Lung (tissue), 12 donors: ENCODE measurements around the gene AGPAT3. TPM values are rescaled to one million over a fixed set of nuclear protein-coding genes. Genes with fewer than 3 reads are reported as not detected.

ENCODE experiments used
- ATAC-seq: fragments of 200-7000 bp; cut with Tn5 transposase; one replicate; pipeline ENCODE4 v1.9.1; 2020; ENCODE audit warnings: moderate number of reproducible peaks; ENCODE audit not compliant: insufficient read depth, low FRiP score
- DNase-seq, 3 donors: peaks; one replicate each; pipeline ENCODE4 v3.0.0-alpha.2; 2013 to 2017
- H3K27ac ChIP-seq, 2 donors: one replicate each; pipeline ENCODE4 v1.5.1; 2013; ENCODE audit warnings: mild to moderate bottlenecking in 2 of 2, moderate library complexity in 2 of 2, control low read depth in 1 of 2, inconsistent platforms in 1 of 2, low read depth in 1 of 2, low read length in 1 of 2
- H3K27me3 ChIP-seq, 3 donors: one replicate each; pipeline ENCODE4 v1.5.1; 2013; ENCODE audit warnings: low read length in 2 of 3; ENCODE audit not compliant: control insufficient read depth in 3 of 3, insufficient read depth in 3 of 3
- H3K36me3 ChIP-seq, 4 donors: one replicate each; pipeline ENCODE4 v1.5.1; 2013; ENCODE audit warnings: low read length in 4 of 4, mild to moderate bottlenecking in 1 of 4, moderate library complexity in 1 of 4; ENCODE audit not compliant: control insufficient read depth in 4 of 4, insufficient read depth in 4 of 4
- H3K4me1 ChIP-seq, 5 donors: one replicate each; pipeline ENCODE4 v1.5.1; 2013; ENCODE audit warnings: low read length in 5 of 5, mild to moderate bottlenecking in 2 of 5, moderate library complexity in 1 of 5; ENCODE audit not compliant: control insufficient read depth in 5 of 5, insufficient read depth in 5 of 5
- H3K4me3 ChIP-seq: one replicate; pipeline ENCODE4 v1.5.1; 2013; ENCODE audit warnings: mild to moderate bottlenecking, control low read depth, moderate library complexity
- H3K9ac ChIP-seq, 2 donors: one replicate each; pipeline ENCODE4 v1.5.1; 2013; ENCODE audit warnings: low read length in 2 of 2, control low read depth in 1 of 2; ENCODE audit not compliant: insufficient read depth in 1 of 2
- H3K9me3 ChIP-seq, 4 donors: one replicate each; pipeline ENCODE4 v1.5.1; 2013; ENCODE audit warnings: low read length in 3 of 4, mild to moderate bottlenecking in 1 of 4, moderate library complexity in 1 of 4; ENCODE audit not compliant: control insufficient read depth in 4 of 4, insufficient read depth in 3 of 4
- CTCF ChIP-seq: IDR thresholded peaks from 2 replicates; pipeline ENCODE4 v1.5.1; 2012; ENCODE audit warnings: mild to moderate bottlenecking; ENCODE audit errors: control extremely low read depth, extremely low read depth
- WGBS, 2 donors: extraction: QIAGEN DNeasy Blood & Tissue Kit; methylation state at CpG; one replicate each; pipeline ENCODE4 v1.1.7; 2013; 5-methylcytosine and 5-hydroxymethylcytosine counted together
- polyA plus RNA-seq, 2 donors: library from polyadenylated mRNA; stranded (reverse); fragments of 200-250 nt; gene quantifications; one replicate each; pipeline ENCODE4 v1.2.1, GENCODE V29; 2013
- total RNA-seq, 2 donors: library from RNA; depleted of rRNA in 1 of 2; stranded (reverse); fragments of >200 nt in 1 of 2; gene quantifications; one replicate each; pipeline ENCODE4 v1.2.1, GENCODE V29; 2014 to 2021
- donor health status: control.
- donor health status: control.
- donor health status: Bipolar disorder and iron deficiency.
- donor health status: healthy.
- donor health status: DM: yes; HTN: yes; CAD: no.

The AGPAT3 gene
- total and polyA plus RNA-seq, 4 donors: 29.4 to 120 (median 43.9) TPM

DNA sequence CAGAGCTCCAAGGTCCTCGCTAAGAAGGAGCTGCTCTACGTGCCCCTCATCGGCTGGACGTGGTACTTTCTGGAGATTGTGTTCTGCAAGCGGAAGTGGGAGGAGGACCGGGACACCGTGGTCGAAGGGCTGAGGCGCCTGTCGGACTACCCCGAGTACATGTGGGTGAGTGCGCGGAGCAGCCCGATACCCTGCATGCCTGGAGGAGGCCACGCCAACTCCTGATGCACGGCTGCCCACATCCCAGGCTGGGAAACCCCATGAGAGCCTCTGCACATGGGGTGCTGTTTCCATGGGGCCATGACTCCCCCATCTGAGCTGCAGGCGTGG is 104.1 kb downstream of the AGPAT3 start:
- peaks cover 0 to 2% (median 0%) of the 10 kb centered on the region in 4 donors for H3K9me3 ChIP-seq
- H3K4me3 ChIP-seq: no peak overlapping the region
- H3K27me3 ChIP-seq: no peaks in the 10 kb centered on the region
- no peak for TF ChIP-seq CTCF
- H3K36me3 ChIP-seq: peaks cover 11 to 59% (median 17%) of the 10 kb centered on the region in 4 donors
- DNase-seq (no peak), ATAC-seq (no peak)
- no peak overlapping the region for H3K9ac ChIP-seq
- WGBS, 2 donors: 91 to 92% methylated on average over 17 of the region's 17 CpGs
- H3K4me1 ChIP-seq: peaks cover 0 to 14% (median 10%) of the 10 kb centered on the region in 5 donors
- no peak overlapping the region for H3K27ac ChIP-seq

GRCh38 chr21:43970551-43970950 is 105.5 kb downstream of the AGPAT3 start:
- DNase-seq: peak in 2 of 3 donors; percentile 40 to 44
- H3K27ac ChIP-seq: no peak overlapping the region
- WGBS, 2 donors: 92 to 93% methylated on average over 18 of the region's 18 CpGs
- peaks cover 14 to 56% (median 17%) of the 10 kb centered on the region in 4 donors for H3K36me3 ChIP-seq
- TF ChIP-seq CTCF: no peak
- no peak overlapping the region for H3K4me3 ChIP-seq
- no peak for ATAC-seq
- H3K27me3 ChIP-seq: no peaks in the 10 kb centered on the region
- H3K4me1 ChIP-seq: peaks cover 0 to 17% (median 10%) of the 10 kb centered on the region in 5 donors
- H3K9ac ChIP-seq: no peak overlapping the region
- peaks cover 0 to 2% (median 0%) of the 10 kb centered on the region in 4 donors for H3K9me3 ChIP-seq

DNA sequence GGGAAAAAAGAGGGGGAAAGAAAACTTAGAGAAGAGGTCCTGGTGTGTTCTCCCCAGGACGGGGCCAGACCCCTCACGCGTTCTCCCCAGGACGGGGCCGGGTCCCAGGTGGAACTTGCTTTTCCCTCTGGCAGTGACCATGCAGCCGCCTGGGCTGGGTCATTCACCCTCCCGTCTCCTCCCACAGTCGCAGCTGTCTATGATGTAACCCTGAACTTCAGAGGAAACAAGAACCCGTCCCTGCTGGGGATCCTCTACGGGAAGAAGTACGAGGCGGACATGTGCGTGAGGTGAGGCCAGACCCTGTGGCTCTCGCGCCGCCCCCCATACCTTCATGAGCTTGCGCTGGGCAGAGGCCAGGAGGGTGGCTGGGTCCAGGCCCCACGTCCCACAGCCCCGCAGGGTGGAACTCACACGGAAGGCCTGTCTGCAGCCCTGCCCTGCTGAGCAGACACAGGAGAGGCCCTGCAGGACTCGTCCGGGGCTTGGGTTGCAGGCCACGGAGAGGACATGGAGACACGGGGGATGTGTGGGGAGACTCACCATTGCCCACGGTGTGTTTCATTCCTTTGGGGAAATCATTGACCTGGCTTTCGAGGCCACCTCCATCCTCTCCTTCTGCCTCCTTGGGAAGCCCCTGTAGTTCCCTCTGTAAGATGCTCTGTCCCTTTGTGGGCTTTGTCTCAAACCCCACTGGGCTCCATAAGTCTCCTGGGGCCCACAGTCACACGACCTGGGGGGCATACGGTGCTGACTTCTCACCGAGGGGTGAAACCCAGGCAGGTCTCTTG is 106.4 kb downstream of the AGPAT3 start:
- H3K27me3 ChIP-seq: no peaks in the 10 kb centered on the region
- TF ChIP-seq CTCF: no peak
- 76 to 87% methylated on average over 29 of the region's 29 CpGs for WGBS, 2 donors
- H3K27ac ChIP-seq: no peak overlapping the region
- no peak overlapping the region for H3K4me3 ChIP-seq
- H3K4me1 ChIP-seq: peaks cover 0 to 17% (median 10%) of the 10 kb centered on the region in 5 donors
- ATAC-seq (no peak), DNase-seq (no peak)
- no peak overlapping the region for H3K9ac ChIP-seq
- peaks cover 14 to 51% (median 17%) of the 10 kb centered on the region in 4 donors for H3K36me3 ChIP-seq
- peaks cover 0 to 2% (median 0%) of the 10 kb centered on the region in 4 donors for H3K9me3 ChIP-seq

GRCh38 chr21:43971992-43972255 is 106.9 kb downstream of the AGPAT3 start:
- H3K9ac ChIP-seq: no peak overlapping the region
- no peak for TF ChIP-seq CTCF
- no peaks in the 10 kb centered on the region for H3K9me3 ChIP-seq
- no peak overlapping the region for H3K27ac ChIP-seq
- WGBS, 2 donors: 98% methylated on average over 11 of the region's 11 CpGs
- DNase-seq (no peak), ATAC-seq (no peak)
- H3K36me3 ChIP-seq: peaks cover 14 to 46% (median 17%) of the 10 kb centered on the region in 4 donors
- no peak overlapping the region for H3K4me3 ChIP-seq
- peaks cover 0 to 17% (median 10%) of the 10 kb centered on the region in 5 donors for H3K4me1 ChIP-seq
- H3K27me3 ChIP-seq: no peaks in the 10 kb centered on the region
